ENCODE measurements around the gene UPK1B.

Gene UPK1B

DNA sequence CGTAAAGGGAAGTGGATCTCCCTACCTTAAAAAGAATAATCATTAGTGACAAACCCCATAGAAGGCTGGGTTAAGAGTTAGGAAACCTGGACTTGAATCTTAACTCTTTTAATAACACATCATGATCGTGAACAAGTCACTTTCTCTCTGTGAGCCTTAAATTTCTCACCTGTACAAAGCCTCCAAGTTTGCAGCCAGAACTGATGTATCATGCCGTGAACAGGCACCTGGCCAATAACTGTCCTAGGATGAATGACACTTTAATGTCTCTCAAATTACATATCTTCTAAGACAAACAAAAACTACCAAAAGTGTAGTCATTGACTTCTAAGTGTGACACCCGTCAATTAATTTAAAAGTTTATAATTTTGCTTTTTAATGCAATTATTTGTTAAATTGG, 3.9 kb downstream of the UPK1B start:
- no peak for DNase-seq

DNA sequence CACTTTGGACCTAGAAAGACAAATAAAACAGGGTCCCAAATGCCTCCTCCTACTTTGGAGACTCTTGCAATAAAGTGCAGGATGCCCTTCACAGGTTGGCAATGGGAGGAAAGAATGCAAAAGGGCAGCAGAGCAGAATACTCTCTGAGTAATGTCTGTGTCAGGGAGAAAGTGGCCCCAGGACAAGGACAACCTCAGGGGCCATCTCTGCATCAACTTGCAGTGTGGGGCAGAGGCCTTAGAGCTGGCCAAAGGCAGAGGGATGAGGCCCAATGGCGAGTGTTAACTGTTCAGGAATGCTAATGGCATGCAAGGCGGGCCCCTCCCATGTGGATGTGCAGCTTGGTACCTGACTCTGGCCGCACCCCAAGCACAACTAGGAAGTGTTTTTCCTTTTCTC, 8.4 kb downstream of the UPK1B start:
- DNase-seq = no peak

GRCh38 chr3:119184111-119184510, 10.7 kb downstream of the UPK1B start:
- no peak for DNase-seq

DNA sequence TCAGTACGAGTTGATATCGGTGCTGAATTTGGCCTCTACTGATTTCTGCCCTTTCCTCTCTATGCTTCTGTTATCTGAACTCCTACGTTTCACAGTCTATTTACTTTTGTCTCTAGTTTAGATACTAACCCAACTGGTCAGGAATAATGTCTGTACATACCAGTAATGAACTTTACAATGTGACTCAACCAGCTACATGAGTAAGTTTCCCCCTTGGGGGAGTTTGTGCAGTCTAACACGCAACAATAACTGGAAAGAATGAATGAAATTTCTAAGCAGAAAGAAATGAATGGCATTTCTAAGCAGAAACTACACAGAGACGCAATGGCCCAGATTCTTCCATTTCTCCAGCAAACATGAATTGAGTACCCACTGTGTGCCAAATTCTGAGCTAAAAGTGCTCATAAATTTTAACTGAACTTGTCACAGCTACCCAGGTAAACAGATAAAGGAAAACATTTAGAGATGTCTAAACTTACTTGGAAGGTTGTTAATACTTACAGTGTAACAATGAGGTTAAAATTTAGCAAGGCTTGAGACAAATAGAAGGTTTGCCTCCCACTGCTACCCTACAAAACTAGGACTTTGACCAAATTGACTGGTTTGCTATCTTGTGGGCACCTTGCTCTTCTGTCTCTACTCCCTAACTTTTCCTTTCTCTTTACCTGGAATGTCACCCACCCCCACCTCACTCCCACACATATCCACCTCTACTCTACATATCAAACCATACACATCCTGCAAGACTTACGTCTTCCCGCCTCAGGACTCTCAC, 11.6 kb downstream of the UPK1B start:
- DNase-seq = no peak

GRCh38 chr3:119187266-119187665, 13.9 kb downstream of the UPK1B start:
- DNase-seq = no peak

GRCh38 chr3:119191800-119192199, 18.4 kb downstream of the UPK1B start:
- no peak for DNase-seq

DNA sequence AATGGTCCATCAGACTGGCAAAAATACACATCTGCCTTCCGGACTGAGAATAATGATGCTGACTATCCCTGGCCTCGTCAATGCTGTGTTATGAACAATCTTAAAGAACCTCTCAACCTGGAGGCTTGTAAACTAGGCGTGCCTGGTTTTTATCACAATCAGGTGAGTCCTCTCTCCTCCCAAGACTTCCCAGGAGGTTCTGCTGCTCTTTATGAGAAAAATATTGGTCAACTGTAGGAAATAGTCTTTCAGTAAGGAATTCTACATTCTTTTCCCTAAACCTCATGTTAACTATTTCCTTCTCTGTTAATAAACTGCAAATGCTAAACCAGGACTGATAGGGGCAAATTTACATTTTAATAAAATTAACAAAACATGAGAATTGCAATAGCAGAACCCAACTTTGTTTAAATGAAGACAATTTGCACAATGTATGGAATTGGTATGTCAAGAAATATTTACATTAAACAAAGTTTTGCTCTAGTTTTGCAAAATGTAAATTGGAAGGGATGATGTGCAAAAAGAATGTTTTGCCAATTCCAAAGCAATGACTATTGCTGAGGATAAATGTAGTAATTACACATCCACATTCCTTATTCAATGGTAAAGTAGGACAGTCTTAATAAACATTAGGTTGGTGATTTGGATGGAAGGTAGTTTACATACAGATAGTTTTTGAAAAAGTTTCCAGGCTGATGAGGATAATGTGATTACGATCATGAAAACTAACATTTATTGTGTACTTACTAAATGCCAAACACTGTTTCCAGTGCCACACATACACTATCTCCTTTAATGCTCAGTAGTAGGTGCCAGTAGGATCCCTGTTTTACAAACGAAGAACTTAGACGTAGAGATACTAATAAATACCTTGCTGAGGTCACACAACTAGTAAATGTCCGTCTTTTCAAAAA, 21.1 kb downstream of the UPK1B start:
- DNase-seq = no peak

GRCh38 chr3:119195151-119195476, 21.7 kb downstream of the UPK1B start:
- no peak for DNase-seq

GRCh38 chr3:119195911-119196310, 22.5 kb downstream of the UPK1B start:
- DNase-seq = no peak

DNA sequence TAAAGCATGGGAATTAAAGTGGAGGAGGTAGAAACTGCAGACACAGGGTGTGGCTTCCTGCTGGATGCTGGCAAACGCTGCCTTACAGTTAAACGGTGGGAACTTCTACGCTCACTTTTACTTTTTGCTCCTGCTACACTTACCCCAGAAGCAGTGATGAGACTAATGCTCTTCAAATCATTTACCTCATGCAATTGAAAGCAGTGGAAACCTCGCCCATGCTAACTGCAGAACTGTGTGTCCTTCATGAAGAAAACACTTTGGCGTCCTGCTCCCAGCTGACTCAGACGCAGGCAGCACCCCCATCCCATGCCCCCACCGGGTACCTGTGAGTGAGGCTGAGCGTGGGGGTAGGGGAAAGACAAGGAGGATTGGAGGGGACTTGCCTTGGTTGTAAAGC, 31.8 kb downstream of the UPK1B start:
- DNase-seq = no peak

DNA sequence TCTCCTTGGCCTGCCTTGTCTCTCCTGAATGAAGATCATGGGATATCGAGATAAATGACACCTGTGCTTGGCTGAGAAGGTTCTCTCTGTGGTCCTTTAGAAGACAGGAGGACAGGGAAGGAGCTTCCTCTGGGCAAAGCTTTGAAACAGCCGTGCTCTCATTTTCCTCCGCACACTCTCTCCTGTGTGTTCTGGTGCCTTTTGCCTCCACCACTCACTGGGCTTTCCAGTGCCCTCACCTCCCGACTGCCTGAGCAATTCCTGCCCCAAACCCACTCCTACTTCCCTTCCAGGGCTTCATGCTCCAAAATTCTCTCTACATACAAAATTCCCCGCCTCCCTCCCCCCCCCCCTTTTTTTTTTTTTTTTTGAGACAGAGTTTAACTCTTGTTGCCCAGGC, 32.3 kb downstream of the UPK1B start:
- DNase-seq = no peak

DNA sequence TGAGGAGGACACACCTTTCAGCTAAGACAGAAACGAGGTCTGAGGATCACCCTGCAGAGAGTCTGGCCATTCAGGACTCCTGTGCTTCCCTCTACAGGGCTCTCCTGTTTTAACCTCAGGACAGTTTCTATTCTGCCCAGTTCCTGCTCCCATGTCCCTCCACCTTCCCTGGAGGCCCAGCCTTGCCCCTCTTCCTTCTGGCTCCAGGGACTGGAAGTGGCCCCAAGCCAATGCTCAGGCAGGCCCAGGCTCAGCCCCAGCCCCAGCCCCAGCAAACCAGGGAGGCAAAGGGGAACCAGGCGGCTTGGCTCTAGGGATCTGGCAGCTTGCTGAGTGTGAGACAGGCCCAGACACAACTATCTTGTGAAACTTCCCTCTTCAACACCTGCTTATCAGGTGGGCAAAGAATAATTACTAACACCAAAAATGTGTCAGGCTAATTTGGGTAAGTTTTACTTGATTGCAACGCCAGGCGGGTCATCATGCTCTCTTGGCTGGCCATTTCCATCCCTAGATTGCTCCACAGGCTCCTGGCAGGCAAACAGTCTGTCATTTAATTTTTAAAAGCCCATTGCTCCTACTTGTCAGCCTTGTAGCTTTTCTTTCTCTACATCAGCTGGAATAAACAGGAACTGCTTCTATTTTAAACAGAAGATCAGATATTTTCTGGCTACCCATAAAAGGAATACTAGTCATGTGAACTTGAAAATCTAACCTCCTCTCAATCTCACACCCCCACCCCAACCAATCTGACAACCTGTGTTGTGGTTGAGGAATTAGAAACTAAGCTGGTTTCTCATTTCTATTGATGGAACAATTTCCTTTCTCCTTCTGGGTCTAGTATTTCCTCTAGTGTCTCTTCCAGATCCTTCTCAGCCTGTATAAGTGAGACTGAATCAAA, 33.5 kb downstream of the UPK1B start:
- DNase-seq = no peak

DNA sequence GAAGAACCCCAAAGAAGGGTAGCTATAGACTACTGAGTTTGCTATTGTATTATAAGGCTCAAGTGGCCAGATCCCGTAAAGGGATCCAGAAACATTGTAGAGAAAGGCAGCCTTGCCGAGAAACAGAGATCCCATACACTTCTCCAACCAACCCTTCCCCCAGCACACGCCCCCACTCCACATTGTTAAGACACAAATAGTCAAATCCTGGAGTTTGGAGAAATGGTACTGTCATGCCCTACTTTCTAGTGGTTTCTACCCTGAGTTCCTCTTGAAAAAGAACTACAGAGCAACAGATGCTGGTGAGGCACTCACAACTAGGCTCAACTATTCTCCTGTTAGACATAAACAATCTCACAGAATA, 34.1 kb downstream of the UPK1B start:
- no peak for DNase-seq

GRCh38 chr3:119211193-119211592, 37.8 kb downstream of the UPK1B start:
- no peak for DNase-seq

- no peak for DNase-seq
These were observed 38.4 kb downstream of the UPK1B start for GRCh38 chr3:119211803-119212202.

DNA sequence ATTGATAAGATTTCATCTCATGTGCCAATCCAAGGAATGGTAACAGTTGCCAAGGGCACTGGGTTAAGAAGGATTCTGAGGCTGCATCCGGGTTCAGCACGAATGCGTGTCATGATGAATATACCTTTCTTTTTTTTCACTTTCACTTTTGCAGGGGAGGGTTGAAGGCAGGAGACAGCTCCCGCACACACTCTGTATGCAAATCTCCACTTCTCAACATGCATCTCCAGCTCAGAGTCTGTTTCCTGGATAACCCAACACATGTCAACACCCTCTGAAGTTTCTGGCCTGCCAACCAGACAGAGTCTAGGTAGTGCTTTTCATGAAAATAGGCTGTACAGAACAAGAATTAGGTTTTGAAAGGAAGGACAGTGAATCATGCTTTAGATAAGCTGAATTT, 45.7 kb downstream of the UPK1B start:
- no peak for DNase-seq

DNA sequence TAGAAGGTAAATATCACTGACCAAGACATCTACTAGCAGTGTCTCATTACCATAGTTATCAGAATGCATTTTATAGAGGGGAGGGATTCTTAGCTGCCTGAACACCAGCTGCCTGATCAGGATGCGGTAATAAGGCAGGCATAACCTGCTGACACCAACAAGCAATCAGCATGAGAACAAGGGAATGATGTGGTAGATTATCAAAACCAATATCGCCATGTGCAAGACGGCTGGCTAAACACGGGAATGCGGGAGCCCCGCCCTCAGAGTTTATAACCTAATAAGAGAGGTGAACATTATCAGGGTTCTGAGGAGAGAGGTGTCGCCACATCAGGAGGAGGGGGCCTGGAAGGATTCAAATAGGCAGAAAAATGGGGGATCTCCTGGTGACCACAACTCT, 46.8 kb downstream of the UPK1B start:
- DNase-seq = no peak

GRCh38 chr3:119220970-119221667, 47.7 kb downstream of the UPK1B start:
- no peak for DNase-seq

GRCh38 chr3:119221779-119222320, 48.5 kb downstream of the UPK1B start:
- DNase-seq = no peak

DNA sequence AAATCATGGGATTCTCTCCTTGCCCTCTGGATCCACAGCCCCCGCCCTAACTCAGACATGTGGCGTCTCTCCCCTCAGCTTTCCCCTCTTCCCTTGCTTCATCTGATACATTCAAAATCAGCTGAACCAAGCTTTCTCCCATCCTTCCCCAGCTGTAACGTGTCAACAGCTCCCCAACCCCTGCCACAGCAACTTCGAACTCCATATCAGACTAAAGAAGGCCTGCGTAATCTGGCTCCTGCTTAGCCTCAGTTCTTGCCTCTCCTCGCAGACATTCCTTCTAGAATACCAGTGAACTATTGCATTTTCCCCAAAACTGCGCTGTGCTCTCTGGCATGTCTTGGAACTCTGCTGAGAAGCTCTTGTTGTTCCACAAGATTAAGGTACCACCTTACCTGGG, 49.0 kb downstream of the UPK1B start:
- DNase-seq = no peak

DNA sequence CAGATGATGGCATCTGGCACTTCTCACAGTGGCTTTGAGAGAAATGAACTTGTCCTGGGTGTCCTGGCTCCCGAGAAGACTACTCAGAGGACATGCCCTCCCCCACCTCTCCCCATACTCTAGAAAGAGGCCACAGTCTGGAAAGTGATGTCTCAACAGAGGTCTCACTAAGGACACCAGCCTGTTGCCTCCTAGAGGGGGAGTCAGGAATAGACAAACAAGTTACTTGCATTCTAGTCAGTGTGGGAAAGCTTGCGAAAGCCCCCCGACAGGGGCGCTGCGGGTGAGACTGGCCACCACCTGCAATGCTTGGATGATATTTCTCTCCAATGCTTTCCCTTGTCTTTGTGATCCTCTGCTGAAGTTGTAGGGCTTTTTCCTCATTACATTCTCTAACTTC, 50.1 kb downstream of the UPK1B start:
- DNase-seq = no peak

- DNase-seq = no peak
These were observed 51.7 kb downstream of the UPK1B start for GRCh38 chr3:119225121-119225520.

All from NCI-H1436 (cell line).